HG02623 (cell line): Measurements from ENCODE around the gene GPR137B.
A peak's percentile ranks its signal among the peaks of the same experiment; 100 is the strongest.
"Not testable (repeated sequence)": the region's sequence is repeated elsewhere in the genome, so short reads cannot be mapped to it uniquely, and the experiment has no call there.

ENCODE experiments used
- ATAC-seq: cut with Tn5 transposase; IDR thresholded peaks from one replicate; pipeline ENCODE4 v1.9.1; 2021; ENCODE audit warnings: moderate library complexity; ENCODE audit not compliant: unreplicated experiment

The GPR137B gene

DNA sequence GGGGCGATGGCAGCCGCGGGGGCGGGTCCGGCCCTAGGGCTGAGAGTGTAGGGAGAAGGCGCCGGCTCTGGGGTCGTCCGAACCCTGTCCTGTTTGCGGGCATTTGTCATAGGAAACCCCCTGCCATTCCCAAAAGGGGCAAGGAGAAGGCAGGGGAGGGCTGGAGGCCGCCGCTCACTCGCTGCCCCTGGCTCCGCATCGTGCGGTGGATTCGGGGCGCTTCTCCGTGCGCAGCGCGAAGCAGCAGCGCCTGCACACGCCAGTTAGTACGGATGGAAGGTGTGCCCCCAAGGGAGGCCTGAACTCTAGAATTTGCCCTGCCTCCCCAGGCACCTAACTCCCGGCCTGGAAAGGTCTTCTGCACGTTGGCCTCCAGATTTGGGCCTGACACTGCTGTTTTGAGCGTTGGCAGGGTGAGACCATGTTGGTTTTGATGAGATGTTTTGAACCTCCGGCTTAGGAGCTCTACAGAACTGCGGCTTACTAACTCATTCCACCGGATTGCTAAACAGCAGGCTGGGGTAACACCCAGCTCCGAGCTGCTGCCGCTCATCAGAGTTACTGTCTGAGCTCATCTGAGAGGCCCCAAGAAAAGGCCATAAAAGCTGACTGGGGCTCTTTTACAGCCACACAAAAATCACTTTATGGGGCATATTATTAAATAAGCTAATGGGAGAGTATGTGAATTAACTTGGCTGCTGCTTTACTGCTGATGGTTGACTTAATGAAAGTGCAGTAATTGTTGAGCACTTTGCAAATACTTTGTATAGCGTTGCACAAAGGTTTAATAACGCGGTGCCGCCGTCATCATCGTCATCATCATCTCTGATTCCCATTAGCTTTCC is 987 bp downstream of the GPR137B start:
- ATAC-seq: no peak

DNA sequence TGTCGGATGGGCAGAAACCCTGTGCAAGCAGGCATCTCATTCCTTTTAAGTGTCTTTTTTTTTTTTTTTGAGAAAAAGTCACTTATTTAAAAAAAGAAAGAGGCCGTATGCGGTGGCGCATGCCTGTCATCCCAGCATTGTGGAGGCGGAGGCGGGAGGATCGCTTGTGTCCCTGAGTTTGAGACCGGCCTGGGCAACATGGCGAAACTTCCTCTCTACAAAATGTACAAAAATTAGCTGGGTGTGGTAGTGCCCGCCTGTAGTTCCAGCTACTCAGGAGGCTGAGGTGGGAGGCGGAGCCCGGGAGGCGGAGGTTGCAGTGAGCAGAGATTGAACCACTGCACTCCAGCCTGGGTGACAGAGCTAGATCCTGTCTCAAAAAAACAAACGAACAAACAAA is 1.7 kb downstream of the GPR137B start:
- ATAC-seq: no peak

DNA sequence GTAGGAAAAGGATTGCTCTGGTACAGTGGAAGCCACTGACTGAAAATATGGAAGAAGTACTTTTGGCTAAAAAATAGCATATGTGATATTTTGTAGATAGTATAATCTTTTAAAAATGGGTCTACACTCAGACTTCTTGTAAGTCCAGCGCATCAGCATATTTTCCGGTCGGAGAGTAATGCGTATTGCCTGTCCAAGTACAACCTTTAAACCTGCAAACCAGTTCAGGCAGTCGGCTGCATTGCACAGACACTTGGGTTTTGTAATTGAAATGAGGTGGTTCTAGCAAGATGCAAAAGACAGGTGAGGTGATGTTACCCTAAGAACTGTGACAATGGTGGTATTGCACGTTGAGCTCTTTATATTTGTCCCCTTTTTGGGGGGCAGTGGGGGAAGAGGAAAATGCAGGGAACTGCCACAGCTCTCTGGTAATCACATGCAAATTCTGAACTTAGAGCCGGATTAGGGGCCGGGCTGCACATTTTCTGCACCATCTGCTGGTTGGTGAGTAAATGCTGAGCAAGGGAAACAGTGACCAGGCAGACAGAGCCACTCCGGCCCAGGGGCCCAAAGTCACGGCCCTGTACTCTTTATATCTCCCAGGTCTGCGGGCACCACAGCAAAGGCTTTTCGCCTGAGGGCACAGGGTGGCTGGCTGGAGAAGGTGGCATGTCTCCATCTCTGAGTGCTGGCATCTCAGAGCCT is 2.3 kb downstream of the GPR137B start:
- ATAC-seq: no peak

DNA sequence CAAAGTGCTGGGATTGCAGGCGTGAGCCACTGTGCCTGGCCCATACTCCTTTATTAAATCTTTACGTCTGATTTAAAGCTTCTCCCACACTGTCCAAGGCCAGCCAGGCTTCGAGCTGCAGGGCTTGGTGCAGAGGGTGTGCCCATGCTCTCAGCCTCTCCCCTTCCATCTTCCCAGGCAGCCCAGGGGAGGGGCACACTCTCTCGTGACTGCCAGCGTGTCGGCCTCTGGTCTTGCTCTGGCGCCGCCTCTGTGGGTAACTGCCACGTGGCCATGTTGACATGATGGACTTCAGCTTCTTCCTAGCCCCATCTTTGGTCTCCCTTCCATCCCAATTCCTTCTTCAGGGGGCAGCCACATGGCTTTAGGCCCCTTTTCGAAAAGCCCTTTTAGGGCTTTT is 4.7 kb downstream of the GPR137B start:
- no peak for ATAC-seq

DNA sequence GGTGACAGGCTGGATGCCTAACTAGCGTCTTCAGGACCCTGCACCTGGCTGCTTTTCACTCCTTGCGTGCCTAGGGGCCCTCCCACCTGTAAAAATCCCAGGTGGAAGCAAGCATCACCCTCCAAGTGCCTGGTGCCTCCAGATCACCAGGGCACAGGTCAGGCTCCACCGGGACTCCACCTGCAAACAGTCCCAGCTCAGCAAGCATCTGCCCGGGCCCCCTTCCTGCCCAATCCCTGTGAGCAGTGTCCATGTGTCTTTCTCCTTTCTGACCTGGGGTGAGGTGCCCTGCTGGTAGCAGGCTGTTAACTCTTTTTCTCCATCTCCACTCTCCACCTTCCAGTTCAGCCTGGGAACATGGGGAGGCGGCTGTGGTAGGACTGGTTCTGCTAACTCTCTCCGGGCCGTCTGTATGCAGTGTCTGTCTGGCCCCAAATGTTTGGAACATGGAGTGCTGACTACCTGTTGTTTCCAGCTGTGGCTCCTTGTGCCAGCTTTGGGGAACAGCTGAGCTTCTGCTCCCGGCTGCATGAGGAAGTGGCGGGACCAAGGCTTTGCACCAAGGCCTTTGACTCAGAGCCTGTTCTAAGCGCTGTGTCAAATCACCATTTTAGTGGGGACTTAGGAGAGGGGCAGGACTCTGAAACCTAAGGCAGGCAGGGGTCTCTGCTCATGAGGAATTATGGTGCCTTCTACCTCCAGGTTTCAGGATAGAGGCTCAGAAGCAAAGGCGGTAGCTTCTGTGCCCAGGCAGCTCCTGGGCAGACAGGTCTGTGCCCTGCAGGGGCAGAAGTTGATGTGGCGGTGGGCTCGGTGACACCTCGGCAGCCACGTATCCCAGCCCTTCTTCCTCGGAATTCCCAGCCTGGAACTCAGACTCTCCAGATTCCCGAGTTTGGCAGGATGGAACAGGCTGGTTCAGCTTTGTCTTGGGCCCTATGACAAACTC is 5.5 kb downstream of the GPR137B start:
- ATAC-seq: no peak

DNA sequence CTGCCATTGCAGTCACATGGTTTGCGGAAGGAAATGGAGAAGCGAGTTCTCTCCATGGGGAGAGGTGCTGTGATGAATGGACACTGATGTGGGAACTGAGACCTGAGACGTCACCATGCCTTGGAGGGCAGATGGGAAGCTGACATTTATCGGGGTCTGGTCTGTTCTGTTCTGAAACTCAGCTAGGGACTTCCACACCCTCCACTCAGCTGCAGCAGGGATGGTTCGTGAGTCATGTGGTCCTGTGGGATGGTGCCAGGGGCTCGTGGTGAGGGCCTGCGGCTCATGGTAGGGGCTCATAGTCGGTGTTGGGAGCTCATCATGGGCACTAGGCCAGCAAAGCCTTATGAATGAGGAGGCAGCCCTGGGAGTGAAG is 6.1 kb downstream of the GPR137B start:
- no peak for ATAC-seq

DNA sequence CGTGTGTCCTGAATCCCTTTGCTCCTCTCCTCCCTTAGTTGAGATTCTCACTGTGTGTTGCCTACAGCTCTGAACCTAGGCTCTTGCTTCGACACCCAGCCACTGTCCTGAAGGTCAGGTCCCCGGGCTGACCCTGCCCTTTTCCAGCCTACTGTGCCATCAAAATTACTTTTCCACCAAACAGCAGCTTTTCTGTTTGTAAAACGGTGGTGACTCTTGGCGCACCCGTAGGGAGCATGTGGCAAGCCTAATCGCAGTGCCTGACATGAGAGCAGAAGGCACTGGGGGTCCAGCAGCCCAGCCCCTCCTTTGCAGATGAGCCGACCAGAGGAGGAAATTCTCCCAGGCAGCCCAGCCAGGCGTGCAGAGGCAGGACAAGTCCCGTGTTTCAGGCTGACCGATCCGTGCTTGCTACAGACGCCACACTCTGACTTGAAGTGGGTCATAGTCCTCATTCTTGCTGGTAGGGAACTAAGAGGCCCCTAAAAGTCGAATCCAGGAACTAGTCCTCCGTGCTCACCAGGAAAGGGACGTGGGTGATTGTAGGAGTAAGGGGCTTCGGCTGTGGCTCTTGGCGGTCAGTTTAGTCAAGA is 6.8 kb downstream of the GPR137B start:
- ATAC-seq: no peak

DNA sequence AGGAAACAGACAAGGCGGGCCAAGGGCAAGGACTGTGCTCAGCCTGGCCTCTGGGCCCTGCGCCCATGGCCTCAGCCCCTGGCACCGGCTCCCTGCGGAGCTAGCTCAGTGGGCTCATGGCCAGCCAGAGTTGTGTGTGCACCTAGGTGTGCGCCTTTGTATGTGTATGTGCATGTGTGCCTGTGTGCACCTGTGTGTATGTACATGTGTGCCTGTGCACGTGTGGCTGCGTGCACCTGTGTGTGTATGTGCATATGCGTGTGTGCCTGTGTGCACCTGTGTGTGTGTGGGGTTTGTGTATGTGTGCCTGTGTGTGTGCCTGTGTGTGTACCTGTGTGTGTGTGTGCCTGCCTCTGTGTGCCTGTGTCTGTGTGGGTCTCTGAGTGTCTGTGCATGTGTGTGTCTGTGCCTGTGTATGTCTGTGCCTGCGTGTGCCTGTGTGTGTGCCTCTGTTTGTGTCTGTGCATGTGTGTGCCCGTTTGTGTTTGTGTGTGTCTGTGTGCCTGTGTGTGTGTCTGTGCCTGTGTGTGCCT is 7.4 kb downstream of the GPR137B start:
- ATAC-seq: no peak

DNA sequence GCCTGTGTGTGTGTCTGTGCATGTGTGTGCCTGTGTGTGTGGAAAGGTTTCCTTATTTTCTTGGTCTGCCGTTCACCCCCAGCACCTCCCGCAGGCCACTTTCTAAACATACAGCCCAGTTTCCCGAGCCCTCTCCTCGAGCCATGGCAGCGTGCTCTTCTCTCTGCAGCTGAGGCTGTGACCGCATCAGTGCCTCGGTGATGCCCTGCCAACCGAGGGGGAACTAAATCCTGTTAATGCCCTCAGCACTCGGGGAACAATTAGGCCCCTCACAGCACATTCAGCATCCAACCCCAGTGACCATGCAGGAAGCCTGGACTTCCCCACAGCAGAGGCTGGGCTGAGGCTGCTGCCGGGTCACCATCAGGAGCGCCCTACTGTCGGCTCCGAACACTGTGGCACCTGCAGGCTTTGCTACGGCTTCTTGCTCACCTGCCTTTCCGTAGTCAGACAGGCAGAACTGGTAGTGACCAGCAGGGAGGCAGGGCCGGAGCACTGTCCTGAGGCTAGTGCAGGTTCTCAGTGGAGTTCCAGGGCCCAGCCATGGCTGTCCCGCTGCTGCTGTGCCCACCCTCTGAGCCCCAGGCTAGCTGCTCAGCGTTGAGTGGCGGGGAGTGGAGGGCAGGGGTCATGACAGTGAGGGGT is 8.1 kb downstream of the GPR137B start:
- no peak for ATAC-seq

DNA sequence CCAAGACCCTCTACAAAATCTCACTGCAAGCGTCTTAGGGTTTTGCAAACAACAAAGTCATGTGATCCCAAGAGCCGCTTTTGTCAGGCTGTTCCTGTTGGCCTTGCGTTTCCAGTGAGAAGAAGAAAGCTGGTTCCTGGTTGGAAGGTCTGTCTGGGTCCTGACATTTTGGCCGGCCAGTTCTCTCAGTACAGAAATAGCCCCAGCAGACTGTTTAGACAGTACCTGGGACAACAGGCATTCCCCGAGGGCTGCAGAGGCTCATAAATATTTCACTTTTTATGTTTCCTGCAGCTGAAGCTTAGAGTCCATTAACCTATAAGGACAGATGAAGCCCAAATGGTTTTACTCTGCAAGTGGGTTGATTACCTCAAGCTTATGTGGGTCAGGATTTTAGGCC is 8.6 kb downstream of the GPR137B start:
- no peak for ATAC-seq

DNA sequence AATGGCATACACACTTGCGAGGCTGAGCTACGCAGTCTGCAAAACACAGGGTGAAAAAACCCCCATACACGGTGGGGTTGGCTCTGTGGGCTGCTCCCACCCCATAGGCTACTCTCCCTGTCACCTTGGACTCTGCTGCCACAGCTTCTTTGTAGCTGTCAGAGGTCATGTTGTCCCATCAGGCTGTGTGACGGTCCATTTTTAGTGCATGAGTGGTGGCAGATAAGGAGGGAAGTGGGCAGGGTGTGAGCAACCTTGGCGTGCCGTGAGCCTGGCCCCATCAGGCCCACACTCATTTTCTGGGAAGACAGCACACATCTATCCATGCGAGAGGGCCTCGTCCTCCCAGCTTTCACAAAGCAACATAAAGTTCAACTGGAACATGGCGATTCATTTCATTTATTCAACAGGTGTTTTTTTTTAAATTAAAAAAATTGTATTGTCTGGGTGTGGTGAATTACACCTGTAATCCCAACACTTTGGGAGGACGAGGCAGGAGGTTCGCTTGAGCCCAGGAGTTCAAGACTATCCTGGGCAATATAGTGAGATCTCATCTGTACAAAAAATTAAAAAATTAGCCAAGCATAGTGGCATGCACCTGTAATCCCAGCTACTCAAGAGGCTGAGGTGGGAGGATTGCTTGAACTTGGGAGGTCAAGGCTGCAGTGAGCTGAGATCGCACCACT is 9.5 kb downstream of the GPR137B start:
- no peak for ATAC-seq

DNA sequence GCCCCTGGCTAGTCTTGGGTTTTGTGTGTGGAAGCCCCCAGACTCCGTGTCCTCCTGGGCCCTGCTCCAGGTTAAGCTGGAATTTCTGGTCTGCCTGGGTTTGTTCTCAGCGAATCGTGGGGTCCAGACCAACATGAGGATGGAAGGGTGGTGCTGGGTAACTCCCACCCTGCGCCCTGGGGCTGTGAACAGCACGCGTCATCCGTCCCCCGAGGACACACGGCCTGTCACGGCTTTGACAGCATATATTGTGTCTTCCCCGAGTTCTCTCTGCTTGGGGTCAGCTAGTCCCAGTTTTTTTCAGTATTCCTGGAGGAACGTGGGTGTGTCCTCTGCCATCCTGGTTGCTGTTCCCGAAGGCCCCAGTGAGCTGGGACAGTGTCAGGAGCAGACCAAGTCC is 11.8 kb downstream of the GPR137B start:
- ATAC-seq: no peak

DNA sequence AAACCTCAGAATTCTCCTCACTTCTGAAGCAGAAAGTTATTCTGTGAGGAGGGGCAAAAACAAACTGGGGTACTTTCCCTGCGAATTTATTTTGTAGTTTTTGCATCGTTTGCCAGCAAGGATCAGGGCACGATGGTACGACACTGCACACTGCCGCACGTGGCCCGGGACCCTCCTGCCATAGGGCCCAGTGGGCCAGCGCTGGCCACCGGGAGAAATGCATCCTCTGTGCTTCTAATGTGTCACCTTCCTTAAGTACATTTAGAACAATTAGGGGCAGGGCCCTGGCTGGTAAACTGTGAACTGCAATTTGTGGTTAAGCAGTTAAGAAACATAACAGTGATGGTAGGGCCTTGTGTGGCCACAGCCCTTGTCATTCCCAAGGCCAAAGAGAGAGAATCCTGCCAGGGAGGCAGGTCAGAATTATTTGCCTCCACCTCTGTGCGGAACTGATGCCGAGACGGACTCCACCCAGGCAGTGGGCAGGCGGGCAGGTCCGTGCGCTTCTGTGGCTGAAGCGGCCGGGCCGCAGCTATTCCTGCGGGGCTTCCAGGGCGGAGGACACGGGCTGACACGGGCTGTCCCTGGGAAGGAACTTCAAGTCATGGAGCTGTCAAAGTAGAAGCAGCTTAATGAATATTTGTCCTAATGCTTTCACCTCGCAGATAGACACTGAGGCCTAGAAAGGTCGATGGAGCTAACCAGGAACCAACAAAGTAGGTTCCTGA is 12.5 kb downstream of the GPR137B start:
- ATAC-seq: no peak

DNA sequence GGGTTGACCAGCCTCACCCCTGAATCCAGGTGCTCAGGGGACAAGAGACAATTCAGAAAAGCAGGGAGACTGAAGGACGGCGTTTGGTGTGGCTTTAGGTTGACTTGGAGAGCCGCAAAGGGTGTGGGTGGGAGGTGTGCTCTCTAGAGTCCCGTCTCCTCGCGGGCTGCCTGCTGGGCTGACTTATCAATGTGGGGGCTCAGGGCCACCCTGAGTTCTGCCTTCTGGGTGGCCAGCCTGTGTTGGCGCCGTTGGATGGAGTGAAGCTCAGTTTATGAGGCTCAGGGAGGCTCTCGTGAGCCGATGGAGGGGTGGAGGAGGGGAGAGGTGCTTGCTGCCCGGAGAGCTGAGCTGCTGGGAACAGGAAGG is 13.0 kb downstream of the GPR137B start:
- ATAC-seq: no peak

DNA sequence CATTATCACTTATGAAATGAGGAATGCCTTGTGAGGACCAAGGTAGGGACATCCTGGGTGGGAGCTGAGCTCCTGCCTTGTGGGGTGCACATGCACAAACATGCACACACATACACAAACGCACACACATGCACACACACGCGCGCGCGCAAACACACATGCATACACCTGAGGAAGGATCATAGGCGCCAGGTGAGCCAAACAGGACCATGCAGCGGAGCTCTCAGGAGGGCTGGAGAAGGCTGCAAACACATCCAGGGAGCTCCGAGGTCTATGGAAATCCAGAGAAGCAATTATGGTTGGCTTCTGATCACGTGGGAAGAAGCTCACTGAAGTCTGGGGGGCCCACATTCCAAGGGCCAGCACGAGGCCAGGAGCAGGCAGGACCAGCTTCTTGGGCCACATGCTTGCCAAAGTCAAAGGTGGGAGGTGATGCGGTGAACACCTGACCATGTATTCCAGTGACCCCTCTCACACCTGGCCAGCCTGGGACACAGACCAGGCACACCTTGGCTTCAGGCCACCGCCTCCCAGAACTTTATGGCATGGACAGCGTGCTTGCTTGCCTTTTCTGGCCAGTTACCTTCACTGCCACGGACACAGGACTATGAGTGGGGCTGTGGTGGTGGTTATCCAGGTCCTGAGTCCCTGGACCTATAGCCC is 13.6 kb downstream of the GPR137B start:
- ATAC-seq: no peak

DNA sequence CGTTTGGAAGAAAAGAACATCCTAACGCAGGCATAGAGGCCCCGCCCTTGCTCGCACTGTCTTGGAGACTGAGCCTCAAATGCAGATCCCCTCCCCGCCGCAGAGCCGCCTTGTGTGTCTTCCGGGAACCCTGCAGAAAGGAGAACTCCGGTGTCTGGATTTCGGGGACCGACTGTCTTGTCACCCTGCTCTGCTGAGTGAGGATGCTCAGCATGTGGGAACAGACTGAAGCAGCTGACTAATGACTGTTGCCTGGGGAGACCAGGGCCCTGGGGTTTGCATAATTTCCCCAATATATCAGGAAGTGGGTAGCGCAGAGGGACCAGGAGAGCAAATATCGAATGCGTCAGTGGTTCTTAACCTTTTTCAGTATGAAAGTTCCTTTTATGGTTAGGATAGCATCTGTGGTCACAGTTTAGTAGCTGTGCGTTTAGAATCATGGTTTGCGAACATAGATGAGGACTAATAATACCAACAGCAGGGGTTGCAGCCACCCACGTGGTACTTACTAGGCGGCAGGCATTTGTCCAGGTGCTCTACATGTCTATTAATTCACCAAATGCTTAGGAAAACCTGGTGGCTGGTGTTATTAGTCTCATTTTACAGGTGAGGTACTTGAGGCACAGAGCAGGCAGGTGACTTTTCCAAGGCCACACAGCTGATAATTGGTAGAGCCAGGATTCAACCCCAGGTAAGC is 14.3 kb downstream of the GPR137B start:
- ATAC-seq: peak; percentile 80

DNA sequence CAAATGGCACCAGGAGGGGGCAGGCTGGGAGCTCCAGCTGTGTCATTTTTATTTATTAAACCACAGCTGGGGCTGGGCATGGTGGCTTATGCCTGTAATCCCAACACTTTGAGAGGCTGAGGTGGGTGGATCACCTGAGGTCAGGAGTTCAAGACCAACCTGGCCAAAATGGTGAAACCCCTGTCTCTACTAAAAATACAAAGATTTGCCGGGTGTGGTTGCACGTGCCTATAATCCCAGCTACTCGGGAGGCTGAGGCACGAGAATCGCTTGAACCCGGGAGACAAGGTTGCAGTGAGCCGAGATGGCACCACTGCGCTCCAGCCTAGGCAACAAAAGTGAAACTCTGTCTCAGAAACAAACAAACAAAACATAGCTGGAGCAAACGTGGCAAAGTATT is 15.7 kb downstream of the GPR137B start:
- not testable (repeated sequence) for ATAC-seq

DNA sequence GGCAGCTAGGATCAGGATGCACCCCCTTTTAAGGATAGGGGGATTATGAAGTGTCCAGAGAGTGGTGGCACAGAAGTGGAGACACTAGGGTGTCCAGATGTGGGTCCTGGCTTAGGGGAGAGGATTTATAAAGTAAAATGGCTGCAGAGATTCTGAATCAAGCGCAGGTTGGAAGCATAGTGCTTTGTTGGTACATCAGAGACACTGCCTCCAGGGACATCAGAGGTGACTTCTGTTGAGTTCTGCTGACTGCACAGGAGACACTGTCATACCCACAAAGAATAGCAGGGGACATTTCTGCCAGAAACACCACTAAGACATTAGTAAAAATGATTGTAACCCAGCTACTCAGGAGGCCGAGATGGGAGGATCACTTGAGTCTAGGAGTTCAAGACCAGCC is 16.4 kb downstream of the GPR137B start:
- no peak for ATAC-seq
